HepG2 (cell line): ENCODE data around the gene OVCA2. TPM values are rescaled to one million over a fixed set of nuclear protein-coding genes. Genes with fewer than 3 reads are reported as not detected.

Source experiments
- CBFB ChIP-seq: sonication (generic); formaldehyde crosslinking; IDR thresholded peaks from 2 replicates; pipeline ENCODE4 v1.4.0; 2020; ENCODE audit warnings: missing genetic modification reagents
- CREM ChIP-seq, 2 experiments: sonication (generic) in 1 of 2; formaldehyde crosslinking in 1 of 2; IDR thresholded peaks; 2 replicates each; pipeline versions ENCODE4 v1.4.0 to v1.6.1; 2016 to 2020; ENCODE audit warnings: antibody characterized with exemption in 1 of 2, mild to moderate bottlenecking in 1 of 2, missing genetic modification reagents in 1 of 2
- ELF1 ChIP-seq: sonication (generic); formaldehyde crosslinking; IDR thresholded peaks from 2 replicates; pipeline ENCODE4 v1.4.0; 2020; ENCODE audit warnings: missing genetic modification reagents
- FOXK1 ChIP-seq: sonication (generic); formaldehyde crosslinking; IDR thresholded peaks from 2 replicates; pipeline ENCODE4 v1.4.0; 2020; ENCODE audit warnings: low read depth, missing genetic modification reagents, borderline replicate concordance
- HDAC1 ChIP-seq: sonication (generic); formaldehyde crosslinking; IDR thresholded peaks from 2 replicates; pipeline ENCODE4 v1.5.1; 2020; ENCODE audit warnings: mild to moderate bottlenecking, missing genetic modification reagents
- JDP2 ChIP-seq: sonication (generic); formaldehyde crosslinking; IDR thresholded peaks from 2 replicates; pipeline ENCODE4 v1.8.1; 2022; ENCODE audit warnings: missing genetic modification reagents, borderline replicate concordance
- RBM39 ChIP-seq: fragments of 200-400 bp; formaldehyde crosslinking; IDR thresholded peaks from one replicate; pipeline ENCODE4 v1.6.1; 2018; ENCODE audit warnings: antibody characterized with exemption, mild to moderate bottlenecking, low read depth, low read length; ENCODE audit not compliant: poor library complexity, severe bottlenecking
- SIN3B ChIP-seq: fragments of 150-350 bp; IDR thresholded peaks from 2 replicates; pipeline ENCODE4 v1.6.1; 2014; ENCODE audit warnings: low read length
- SMARCE1 ChIP-seq: fragments of 450-650 bp; IDR thresholded peaks from 2 replicates; pipeline ENCODE4 v1.6.1; 2017; ENCODE audit warnings: borderline replicate concordance
- SNAI1 ChIP-seq: sonication (generic); formaldehyde crosslinking; IDR thresholded peaks from 2 replicates; pipeline ENCODE4 v1.5.0; 2020; ENCODE audit warnings: mild to moderate bottlenecking, missing genetic modification reagents, borderline replicate concordance
- ZFX ChIP-seq: sonication (generic); formaldehyde crosslinking; IDR thresholded peaks from 2 replicates; pipeline ENCODE4 v1.4.0; 2020; ENCODE audit warnings: mild to moderate bottlenecking, low read depth, missing genetic modification reagents, moderate library complexity
- ZNF256 ChIP-seq: sonication (generic); formaldehyde crosslinking; conservative IDR thresholded peaks from 2 replicates; pipeline ENCODE4 v1.4.0; 2020; ENCODE audit warnings: missing genetic modification reagents
- ZNF557 ChIP-seq: sonication (generic); formaldehyde crosslinking; IDR thresholded peaks from 2 replicates; pipeline ENCODE4 v1.4.0; 2020; ENCODE audit warnings: missing genetic modification reagents
- ZNF629 ChIP-seq: sonication (generic); formaldehyde crosslinking; conservative IDR thresholded peaks from 2 replicates; pipeline ENCODE4 v1.5.0; 2020; ENCODE audit warnings: missing genetic modification reagents
- polyA plus RNA-seq, 8 experiments: library from polyadenylated mRNA; depleted of rRNA in 3 of 8; stranded (reverse) in 7 of 8; unstranded in 1 of 8; fragments of >200 nt; fragmentation: Illumina TruSeq in 4 of 8; extraction: Trizol in 4 of 8; gene quantifications; 2 replicates each; pipeline versions ENCODE4 v1.2.1 to v1.2.3, GENCODE V29; 2011 to 2016; ENCODE audit warnings: low read depth in 4 of 8, missing spikeins in 1 of 8, mixed read lengths in 1 of 8; ENCODE audit not compliant: insufficient read depth in 1 of 8
- total RNA-seq, 5 experiments: library from RNA; depleted of rRNA; stranded (reverse); fragments of >200 nt; fragmentation: Illumina TruSeq; extraction: Trizol; gene quantifications; 2 replicates each; pipeline ENCODE4 v1.2.3, GENCODE V29; 2016; ENCODE audit warnings: low read depth in 1 of 5
- TF ChIP-seq, protein P1 (sequence below), 2 experiments: fragments of 450-650 bp in 1 of 2; sonication (generic) in 1 of 2; formaldehyde crosslinking in 1 of 2; IDR thresholded peaks; 2 replicates each; pipeline versions ENCODE4 v1.6.1 to v1.8.0; 2016 to 2022; ENCODE audit warnings: antibody characterized with exemption in 1 of 2, mild to moderate bottlenecking in 1 of 2, missing genetic modification reagents in 1 of 2
- TF ChIP-seq, protein P2 (sequence below): sonication (generic); formaldehyde crosslinking; IDR thresholded peaks from 2 replicates; pipeline ENCODE4 v1.9.0; 2021; ENCODE audit warnings: missing genetic modification reagents, borderline replicate concordance
- TF ChIP-seq, protein P3 (sequence below): sonication (generic); formaldehyde crosslinking; IDR thresholded peaks from 2 replicates; pipeline ENCODE4 v1.4.0; 2020; ENCODE audit warnings: missing genetic modification reagents

OVCA2 gene
- total and polyA plus RNA-seq, 2 of the 13 experiments (the other 11 are each of a cell fraction or from before 2014, with no cell fraction given): 23.7 to 28.2 TPM

DNA sequence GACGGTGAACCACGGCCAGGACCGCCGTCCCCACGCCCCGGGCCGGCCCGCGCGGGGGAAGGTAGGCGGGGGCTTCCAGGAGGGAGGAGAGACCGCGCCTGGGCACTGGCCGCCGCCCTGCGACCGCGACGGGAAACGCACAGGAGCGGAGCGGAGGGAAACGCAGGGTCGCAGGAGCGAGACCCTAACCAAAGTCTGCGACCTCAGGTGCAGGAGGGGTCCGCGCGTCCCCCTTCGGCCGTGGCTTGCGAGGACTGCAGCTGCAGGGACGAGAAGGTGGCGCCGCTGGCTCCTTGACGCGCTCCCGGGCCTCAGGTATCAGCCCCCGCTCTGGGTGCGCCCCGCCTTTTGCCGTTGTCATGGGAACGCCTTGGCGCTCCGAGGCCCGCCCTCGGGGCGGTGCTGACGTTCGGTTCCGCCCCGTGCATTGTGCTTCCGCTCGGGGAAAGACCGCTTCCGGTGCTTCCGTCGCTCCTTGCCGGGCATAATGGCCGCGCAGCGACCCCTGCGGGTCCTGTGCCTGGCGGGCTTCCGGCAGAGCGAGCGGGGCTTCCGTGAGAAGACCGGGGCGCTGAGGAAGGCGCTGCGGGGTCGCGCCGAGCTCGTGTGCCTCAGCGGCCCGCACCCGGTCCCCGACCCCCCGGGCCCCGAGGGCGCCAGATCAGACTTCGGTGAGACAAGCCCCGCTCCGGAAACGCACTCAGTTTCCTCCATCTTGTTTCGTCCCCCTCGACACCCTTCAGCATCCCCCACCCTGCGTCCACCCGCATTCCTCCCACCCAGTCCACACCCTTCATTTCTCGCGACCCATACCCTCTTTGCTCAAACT lies at the start of gene OVCA2 (continued):
- TF ChIP-seq ZFX (CRISPR knock-in tag) (peak; percentile 54), CBFB (peak; percentile 70; the same call in 1 of the 2 replicates), RBM39 (peak; percentile 26), SIN3B (no peak), ZNF557 (CRISPR knock-in tag) (no peak), HDAC1 (peak; percentile 72; the same call in 1 of the 2 replicates), ZNF629 (no peak), JDP2 (CRISPR knock-in tag) (no peak), SMARCE1 (no peak), FOXK1 (CRISPR knock-in tag) (peak; percentile 50; the same call in 1 of the 2 replicates), ZNF256 (no peak; the same call in 1 of the 2 replicates), CREM (IDR thresholded peaks at IDR 0.05) (peak; percentile 80), CREM (CRISPR knock-in tag; IDR thresholded peaks at IDR 0.05) (peak; percentile 22; the same call in 1 of the 2 replicates), ELF1 (peak; percentile 95), SNAI1 (CRISPR knock-in tag) (no peak)
- TF ChIP-seq, protein P1, sequence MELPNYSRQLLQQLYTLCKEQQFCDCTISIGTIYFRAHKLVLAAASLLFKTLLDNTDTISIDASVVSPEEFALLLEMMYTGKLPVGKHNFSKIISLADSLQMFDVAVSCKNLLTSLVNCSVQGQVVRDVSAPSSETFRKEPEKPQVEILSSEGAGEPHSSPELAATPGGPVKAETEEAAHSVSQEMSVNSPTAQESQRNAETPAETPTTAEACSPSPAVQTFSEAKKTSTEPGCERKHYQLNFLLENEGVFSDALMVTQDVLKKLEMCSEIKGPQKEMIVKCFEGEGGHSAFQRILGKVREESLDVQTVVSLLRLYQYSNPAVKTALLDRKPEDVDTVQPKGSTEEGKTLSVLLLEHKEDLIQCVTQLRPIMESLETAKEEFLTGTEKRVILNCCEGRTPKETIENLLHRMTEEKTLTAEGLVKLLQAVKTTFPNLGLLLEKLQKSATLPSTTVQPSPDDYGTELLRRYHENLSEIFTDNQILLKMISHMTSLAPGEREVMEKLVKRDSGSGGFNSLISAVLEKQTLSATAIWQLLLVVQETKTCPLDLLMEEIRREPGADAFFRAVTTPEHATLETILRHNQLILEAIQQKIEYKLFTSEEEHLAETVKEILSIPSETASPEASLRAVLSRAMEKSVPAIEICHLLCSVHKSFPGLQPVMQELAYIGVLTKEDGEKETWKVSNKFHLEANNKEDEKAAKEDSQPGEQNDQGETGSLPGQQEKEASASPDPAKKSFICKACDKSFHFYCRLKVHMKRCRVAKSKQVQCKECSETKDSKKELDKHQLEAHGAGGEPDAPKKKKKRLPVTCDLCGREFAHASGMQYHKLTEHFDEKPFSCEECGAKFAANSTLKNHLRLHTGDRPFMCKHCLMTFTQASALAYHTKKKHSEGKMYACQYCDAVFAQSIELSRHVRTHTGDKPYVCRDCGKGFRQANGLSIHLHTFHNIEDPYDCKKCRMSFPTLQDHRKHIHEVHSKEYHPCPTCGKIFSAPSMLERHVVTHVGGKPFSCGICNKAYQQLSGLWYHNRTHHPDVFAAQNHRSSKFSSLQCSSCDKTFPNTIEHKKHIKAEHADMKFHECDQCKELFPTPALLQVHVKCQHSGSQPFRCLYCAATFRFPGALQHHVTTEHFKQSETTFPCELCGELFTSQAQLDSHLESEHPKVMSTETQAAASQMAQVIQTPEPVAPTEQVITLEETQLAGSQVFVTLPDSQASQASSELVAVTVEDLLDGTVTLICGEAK (IDR thresholded peaks at IDR 0.05): peak; percentile 86
- TF ChIP-seq, protein P1 (CRISPR knock-in tag; IDR thresholded peaks at IDR 0.05): no peak
- TF ChIP-seq, protein P2, sequence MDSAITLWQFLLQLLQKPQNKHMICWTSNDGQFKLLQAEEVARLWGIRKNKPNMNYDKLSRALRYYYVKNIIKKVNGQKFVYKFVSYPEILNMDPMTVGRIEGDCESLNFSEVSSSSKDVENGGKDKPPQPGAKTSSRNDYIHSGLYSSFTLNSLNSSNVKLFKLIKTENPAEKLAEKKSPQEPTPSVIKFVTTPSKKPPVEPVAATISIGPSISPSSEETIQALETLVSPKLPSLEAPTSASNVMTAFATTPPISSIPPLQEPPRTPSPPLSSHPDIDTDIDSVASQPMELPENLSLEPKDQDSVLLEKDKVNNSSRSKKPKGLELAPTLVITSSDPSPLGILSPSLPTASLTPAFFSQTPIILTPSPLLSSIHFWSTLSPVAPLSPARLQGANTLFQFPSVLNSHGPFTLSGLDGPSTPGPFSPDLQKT: no peak; the same call in 1 of the 2 replicates
- TF ChIP-seq, protein P3, sequence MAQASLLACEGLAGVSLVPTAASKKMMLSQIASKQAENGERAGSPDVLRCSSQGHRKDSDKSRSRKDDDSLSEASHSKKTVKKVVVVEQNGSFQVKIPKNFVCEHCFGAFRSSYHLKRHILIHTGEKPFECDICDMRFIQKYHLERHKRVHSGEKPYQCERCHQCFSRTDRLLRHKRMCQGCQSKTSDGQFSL: no peak
